DMS 273 (cell line): ENCODE data around the gene CGNL1.

Source experiments
- DNase-seq: peaks from one replicate; lab custom pipeline; 2025; ENCODE audit not compliant: unreplicated experiment; lab: John Stamatoyannopoulos, UW

The CGNL1 gene

GRCh38 chr15:57495041-57495440 is 118.7 kb downstream of the CGNL1 start:
- no peak for DNase-seq

DNA sequence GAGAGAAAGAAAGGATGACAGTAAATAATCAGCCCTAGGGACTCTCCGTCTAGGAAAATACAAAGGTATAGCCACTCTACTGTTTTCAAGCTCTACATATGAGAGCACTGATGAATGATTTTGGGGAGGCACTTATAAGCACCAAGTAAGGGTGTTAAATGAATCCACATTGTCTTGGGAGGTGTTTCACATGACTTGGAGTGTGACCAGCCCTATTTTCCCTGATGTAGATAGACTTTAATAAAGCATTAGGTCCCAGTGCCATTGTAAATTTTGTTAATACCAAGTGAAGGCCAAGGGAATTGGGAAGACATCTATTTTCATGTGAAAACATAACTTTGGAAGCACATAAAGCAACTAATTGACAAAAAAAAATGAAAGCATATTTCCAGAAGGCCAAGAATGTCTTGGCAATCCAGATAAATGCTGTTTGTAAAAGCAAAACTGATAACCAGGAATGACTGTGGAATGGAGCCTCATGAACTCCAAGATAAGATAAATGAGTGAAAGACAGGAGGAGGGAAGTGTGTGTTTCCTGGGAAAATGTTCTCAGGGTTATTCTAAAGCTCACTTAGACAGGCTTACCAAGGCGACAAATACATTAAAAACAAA is 119.4 kb downstream of the CGNL1 start:
- DNase-seq = no peak

DNA sequence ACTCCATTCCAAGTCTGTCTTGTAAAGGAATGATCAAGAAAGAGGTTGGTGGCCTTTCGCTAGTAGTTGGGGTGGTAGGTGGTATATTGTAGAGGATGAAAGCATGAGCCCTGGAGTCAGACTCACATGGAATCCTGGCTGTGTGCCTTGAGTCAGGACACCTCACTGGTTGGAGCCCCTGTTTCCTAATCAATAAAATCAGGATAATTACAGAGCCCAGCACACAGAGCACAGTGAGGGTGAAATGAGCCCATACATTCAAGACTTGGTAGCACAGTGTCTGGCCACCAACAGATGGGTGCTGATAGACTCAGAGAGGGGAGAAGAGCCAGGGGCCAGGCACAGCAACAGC is 120.3 kb downstream of the CGNL1 start:
- DNase-seq = no peak

DNA sequence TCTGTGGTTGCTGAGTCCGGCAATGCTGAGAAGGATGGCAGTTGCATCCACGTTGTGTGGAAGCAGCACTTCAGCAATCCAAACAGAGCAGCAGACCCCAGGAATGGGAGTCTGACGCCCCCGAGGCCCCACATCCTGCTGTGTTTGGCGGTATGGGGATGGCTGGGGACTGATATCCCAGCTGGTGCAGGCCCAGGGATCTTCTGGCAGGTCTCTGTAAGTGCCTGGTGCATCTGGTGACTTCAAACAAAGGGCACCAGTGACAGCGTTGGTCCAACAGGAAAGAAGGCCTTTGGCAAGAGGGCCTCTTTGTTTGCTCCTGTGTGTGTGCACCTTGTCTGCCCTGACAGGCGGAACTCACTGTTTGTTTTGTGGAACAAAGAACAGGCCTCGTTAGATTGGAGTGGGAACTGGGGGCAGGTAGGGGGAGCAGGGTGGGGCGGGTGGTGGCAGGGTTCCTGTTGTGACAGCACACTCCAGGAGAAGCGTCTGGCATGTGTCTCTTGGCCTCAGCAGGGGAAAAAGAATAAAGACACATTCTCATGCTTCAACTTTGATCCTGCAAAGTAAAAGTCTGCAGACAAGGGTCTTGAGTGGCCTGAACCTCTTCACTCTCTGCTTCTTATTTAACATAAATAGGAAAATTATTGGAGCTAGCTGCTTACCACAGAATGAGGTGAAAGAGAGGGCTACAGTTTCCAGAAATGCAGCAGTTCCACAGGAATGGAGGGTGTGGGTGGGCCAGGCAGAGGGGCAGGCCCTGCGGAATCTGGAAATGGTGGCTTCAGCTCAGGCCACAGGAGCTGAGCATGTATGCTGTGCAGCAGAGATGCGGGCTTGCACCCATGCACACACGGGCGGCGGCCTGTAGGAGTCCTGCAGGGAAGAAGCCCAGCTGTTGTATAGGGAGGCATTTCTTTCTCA is 120.9 kb downstream of the CGNL1 start:
- DNase-seq = no peak

DNA sequence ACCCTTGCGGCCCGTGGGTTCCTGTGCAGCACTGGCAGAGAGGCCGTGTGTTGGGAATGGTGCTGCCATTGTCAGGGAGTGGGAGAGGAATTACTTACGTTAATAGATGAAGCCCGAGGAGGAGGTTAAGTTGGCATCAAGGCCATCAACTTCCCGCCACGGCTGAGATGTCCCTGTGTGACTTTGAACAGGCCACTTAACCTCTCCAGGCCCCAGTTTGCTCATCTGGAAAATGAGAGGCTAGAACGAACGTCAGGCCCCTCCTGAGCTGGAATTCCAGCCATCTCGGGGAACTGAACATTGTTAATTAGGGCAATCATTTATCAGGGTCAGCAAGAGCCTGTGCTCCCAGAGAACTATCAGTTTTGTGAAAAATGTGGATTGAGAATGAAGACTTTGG is 124.0 kb downstream of the CGNL1 start:
- DNase-seq = no peak

GRCh38 chr15:57500979-57501576 is 124.8 kb downstream of the CGNL1 start:
- no peak for DNase-seq

GRCh38 chr15:57502116-57502515 is 125.8 kb downstream of the CGNL1 start:
- no peak for DNase-seq

GRCh38 chr15:57503051-57503702 is 126.9 kb downstream of the CGNL1 start:
- peak; percentile 16 for DNase-seq

- DNase-seq = no peak
These were observed 127.8 kb downstream of the CGNL1 start for GRCh38 chr15:57503911-57504598.

DNA sequence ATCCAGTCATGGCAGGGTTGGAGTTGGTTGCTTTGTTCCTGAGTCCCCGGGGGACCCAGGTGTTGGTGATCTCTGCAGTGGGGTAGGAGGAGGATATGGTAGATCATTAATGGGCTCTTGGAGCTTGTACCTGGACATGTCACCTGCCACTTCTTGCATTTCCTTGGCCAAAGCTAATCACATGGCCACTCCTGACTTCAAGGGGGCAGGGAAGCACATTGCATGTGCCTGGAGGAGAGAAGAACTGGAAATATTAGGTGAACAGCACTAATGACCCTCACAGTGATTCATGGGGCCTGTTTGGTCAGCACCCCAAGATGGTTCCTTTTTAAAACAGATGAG is 128.3 kb downstream of the CGNL1 start:
- no peak for DNase-seq

DNA sequence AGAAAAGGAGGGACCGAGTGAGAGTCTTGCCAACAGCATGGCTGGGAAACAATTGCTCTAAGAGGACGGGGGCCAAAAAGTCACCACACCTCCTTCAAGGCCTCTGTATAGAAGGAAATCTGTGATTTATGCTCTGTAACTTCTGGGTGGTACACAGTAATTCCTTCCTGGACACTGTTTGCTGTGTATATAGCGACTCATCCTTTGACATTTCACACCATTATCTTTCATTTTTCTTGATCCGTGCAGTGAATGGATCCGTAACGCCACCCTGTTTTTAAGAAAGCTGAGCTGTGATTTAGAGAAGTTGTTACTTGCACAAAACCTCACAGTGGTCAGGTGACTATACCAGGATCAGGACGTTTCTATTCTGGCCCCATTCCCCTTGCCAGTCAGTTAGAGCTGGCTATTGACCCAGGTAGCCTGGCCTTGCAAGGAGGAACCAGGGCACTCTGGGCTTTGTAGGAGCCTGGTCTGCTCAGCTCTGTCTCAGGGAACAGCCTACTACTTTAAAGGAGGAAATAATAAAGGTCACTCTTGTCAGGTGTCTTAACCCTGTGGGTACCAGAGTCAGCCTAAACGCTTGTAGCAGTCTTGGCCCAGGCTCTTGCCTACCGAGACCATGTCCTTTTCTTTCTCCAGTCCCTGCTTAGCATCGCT is 128.9 kb downstream of the CGNL1 start:
- DNase-seq = no peak

DNA sequence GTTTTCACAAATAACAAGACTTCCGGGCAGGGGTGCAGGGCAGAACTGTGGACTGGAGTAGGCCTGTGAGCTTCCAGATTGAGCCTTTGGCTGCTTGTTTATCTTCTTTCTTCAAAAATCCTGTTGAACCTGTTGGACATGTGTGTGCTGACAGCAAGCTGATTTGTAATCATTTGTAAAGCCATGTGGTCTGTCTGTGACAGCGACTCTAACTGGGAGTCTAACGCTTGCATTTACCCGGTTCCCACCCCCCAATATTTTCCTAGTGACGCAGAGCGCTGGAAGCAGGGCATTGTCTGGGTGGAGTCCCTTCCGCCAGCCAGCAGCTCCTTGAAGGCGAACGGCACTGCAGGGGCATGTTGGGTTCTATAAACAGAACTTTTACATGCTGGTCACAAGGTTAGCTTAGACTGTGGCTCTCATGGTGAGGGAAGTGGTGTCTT is 129.7 kb downstream of the CGNL1 start:
- DNase-seq = no peak

DNA sequence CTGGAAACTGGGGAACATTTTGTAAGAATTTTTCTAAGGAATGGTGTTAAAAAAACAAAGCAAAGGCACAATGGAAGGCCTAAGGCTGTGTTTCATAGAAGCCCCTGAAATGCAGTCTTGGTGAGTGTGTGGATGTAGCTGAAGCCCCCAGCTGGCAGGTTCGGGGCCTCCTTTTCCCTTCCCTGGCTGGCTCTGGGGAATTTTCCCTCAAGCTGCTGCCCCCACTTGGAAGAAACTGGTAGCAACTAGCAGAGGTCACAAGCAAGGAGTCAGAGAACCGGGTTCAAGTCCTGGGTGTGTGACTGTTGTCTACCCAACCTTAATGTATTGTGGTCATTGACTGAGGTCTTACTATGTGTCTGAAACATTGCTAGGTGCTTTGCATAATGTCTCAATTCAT is 130.1 kb downstream of the CGNL1 start:
- peak; percentile 8 for DNase-seq

- DNase-seq = no peak
These were observed 130.8 kb downstream of the CGNL1 start for GRCh38 chr15:57507111-57507510.

DNA sequence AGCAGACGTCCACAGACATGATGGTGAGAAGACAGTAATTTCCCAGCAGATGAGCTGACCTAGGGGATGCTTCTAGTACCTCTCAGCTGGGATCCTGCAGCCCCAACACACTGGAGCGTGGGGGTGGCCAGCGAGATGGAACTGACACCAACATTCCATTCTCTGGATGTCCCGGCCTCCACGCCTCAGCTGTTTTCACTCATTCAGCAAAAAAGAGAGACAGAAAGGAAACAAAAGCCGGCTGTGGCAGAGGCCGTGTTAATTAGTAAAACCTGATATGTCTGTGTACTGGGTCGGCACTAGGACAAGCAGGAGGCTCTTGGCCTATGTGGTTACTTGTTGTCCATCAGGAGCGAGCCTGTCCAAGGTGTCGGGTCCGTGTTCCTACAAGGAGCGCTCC is 132.8 kb downstream of the CGNL1 start:
- no peak for DNase-seq

- DNase-seq = peak; percentile 44
These were observed 133.7 kb downstream of the CGNL1 start for GRCh38 chr15:57509965-57510364.

- peak; percentile 69 for DNase-seq
These were observed 134.3 kb downstream of the CGNL1 start for GRCh38 chr15:57510647-57511046.

DNA sequence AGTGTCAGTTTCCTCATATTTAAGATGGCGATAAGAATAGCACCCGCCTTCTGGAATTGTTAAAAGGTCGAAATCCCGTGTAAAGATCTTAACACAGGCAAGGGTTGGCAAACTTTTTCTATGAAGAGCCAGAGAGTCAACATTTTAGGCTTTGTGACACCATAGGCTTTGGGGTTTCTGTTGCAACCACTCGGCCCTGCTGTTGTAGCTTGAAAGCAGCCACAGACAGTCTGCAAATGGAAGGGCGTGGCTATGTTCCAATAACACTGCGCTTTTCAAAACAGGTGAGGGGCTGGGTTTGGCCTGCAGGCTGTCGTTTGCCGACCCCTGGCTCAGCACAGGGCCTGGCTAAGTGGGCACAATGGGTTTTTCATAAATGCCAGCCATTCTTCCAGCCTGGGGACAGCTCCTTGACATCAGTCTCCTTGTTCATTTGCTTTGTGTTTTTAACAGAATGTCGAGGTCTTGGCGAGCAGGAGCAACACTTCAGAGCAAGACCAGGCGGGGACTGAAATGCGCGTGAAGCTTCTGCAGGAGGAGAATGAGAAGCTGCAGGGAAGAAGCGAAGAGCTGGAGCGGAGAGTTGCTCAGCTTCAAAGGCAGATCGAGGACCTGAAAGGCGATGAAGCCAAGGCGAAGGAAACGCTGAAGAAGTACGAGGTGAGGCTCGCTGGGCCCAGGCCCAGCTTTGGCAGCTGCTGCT is 140.2 kb downstream of the CGNL1 start:
- no peak for DNase-seq

GRCh38 chr15:57517030-57517671 is 140.8 kb downstream of the CGNL1 start:
- DNase-seq = no peak
